ENCODE data around the gene ARHGEF4.

ARHGEF4 gene

GRCh38 chr2:130882111-130882690 lies 45.5 kb downstream of the ARHGEF4 start:
- no peak for DNase-seq (ENCODE audit: low spot score)
- no peak for TF ChIP-seq CTCF (IDR thresholded peaks at IDR 0.05; ENCODE audit: extremely low read depth, insufficient read depth, missing control alignments)
- in situ Hi-C loops (cut with MboI; ENCODE audit: low pct_unique_long_range_greater_than_20kb, low sequenced_read_pairs, unreplicated experiment) = no loop called here

- no peak for DNase-seq (ENCODE audit: low spot score)
- no peak for TF ChIP-seq CTCF (IDR thresholded peaks at IDR 0.05; ENCODE audit: extremely low read depth, insufficient read depth, missing control alignments)
- in situ Hi-C loops (cut with MboI; ENCODE audit: low pct_unique_long_range_greater_than_20kb, low sequenced_read_pairs, unreplicated experiment) = no loop called here
Observed at GRCh38 chr2:130882991-130883390, 46.3 kb downstream of the ARHGEF4 start.

- in situ Hi-C loops (cut with MboI; ENCODE audit: low pct_unique_long_range_greater_than_20kb, low sequenced_read_pairs, unreplicated experiment) = no loop called here
- no peak for DNase-seq (ENCODE audit: low spot score)
- no peak for TF ChIP-seq CTCF (IDR thresholded peaks at IDR 0.05; ENCODE audit: extremely low read depth, insufficient read depth, missing control alignments)
Observed at GRCh38 chr2:130883496-130883895, 46.8 kb downstream of the ARHGEF4 start.

- in situ Hi-C loops (cut with MboI; ENCODE audit: low pct_unique_long_range_greater_than_20kb, low sequenced_read_pairs, unreplicated experiment) = no loop called here
- no peak for TF ChIP-seq CTCF (IDR thresholded peaks at IDR 0.05; ENCODE audit: extremely low read depth, insufficient read depth, missing control alignments)
- DNase-seq (ENCODE audit: low spot score) = no peak
Observed at GRCh38 chr2:130884013-130884412, 47.3 kb downstream of the ARHGEF4 start.

- TF ChIP-seq CTCF (IDR thresholded peaks at IDR 0.05; ENCODE audit: extremely low read depth, insufficient read depth, missing control alignments) = no peak
- no peak for DNase-seq (ENCODE audit: low spot score)
- in situ Hi-C loops (cut with MboI; ENCODE audit: low pct_unique_long_range_greater_than_20kb, low sequenced_read_pairs, unreplicated experiment) = no loop called here
Observed at GRCh38 chr2:130884503-130884902, 47.8 kb downstream of the ARHGEF4 start.

- no peak for TF ChIP-seq CTCF (IDR thresholded peaks at IDR 0.05; ENCODE audit: extremely low read depth, insufficient read depth, missing control alignments)
- in situ Hi-C loops (cut with MboI; ENCODE audit: low pct_unique_long_range_greater_than_20kb, low sequenced_read_pairs, unreplicated experiment) = no loop called here
- no peak for DNase-seq (ENCODE audit: low spot score)
Observed at GRCh38 chr2:130887643-130888042, 50.9 kb downstream of the ARHGEF4 start.
